Activated effector memory CD4-positive, alpha-beta T cell treated with anti-CD3 and anti-CD28 coated beads, Interleukin-2, amount 50 U/mL, for 16 hours (primary cell): ENCODE data around the gene SYS1.

Experiments used
- DNase-seq: peaks from one replicate; pipeline ENCODE4 v3.0.0-alpha.2; 2020

The SYS1 gene

DNA sequence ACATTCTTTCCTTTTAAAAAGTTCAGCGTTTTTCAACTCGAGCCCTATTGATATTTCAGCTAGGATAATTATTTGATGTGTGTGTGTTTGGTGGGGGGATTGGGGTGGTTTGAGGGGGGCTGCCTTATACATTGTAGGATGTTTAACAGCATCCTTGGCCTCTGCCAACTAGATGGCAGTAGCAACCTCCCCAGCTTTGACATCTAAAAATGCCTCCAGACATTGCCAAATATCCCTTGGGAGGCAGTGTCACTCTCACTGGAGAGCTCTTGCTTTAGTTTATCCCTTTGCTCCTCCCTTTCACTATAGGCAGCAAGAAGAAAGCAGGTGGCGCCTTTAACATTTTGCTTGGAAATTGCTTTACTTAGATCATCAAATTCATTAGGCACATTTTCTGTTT, 29.8 kb downstream of the SYS1 start:
- DNase-seq: no peak

DNA sequence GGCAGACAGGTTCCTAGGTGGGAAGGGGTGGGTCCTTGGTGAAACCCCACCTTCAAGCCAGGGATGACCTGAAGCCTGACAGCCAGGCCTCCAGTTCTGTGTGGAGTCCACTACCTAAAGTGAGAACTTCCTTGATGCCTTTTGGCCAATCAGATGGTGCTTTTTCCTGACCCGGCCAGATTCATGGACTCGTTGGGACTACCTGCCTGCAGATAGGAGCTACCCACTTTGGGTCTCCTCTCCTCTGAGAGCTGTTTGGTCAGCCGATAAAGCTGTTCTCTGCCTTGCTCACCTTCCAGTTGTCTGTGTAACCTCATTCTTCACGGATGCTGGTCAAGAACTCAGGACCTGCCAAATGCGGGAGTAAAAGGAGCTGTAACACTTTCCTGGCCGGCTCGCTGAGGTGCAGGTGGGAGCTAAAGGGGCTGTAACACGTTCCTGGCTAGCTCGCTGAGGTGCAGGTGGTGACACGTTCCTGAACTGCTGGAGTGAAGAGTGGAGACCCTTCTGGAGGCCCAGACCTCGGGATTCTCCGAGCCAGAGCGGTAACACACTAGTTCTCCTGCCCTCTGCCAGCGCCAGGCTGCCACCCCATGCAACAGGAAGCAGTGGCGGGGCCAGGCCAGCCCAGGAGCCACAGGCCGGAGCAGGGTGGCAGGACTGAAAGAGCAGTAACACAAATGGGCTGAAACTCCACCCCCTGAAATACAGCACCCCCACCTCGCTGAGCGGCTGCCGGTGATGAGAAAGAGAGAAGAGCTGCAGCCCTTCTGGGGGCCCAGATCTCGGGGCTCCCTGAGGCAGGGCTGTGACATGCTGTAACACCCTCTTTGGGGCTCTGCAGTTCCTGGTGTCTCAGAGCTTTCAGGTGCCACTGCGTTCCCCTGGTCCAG, 31.5 kb downstream of the SYS1 start:
- DNase-seq: no peak

DNA sequence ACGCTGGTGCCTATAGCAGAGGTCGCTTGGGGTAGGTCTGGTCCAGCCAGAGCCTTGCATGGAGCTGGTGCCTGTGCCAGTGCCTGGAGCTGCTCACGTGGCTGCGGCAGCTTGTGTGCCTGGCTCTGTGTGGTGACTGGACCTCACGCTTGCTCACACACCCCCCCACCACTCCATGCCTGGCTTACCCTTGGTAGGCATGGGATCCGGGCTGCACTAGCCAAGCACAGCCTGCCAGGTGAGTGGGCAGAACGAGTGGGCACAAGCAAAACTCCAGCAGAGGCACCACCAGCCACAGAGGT, 32.1 kb downstream of the SYS1 start:
- DNase-seq: no peak

- DNase-seq: no peak
These were observed 36.1 kb downstream of the SYS1 start for GRCh38 chr20:45399018-45399417.

DNA sequence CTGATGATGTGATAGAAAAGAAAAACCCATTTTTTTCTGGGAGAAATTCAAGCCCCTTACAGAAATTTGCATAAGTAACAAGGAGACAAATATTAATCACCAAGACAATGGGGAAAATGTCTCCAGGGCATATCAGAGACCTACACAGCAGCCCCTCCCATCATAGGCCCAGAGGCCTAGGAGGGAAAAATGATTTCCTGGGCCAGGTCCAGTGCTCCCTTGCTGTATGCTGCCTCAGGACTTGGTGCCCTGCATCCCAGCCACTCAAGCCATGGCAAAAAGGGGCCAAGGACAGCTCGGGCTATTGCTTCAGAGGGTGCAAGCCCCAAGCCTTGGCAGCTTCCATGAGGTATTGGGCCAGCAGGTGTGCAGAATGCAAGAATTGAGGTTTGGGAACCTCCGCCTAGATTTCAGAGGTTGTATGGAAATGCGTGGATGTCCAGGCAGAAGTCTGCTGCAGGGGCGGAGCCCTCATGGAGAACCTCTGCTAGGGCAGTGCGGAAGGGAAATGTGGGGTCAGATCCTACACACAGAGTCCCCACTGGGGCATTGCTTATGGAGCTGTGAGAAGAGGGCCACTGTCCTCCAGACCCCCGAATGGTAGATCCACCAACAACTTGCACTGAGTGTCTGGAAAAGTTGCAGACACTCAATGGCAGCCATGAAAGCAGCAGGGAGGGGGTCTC, 37.5 kb downstream of the SYS1 start:
- DNase-seq: no peak

GRCh38 chr20:45402946-45403345, 40.0 kb downstream of the SYS1 start:
- DNase-seq: no peak

DNA sequence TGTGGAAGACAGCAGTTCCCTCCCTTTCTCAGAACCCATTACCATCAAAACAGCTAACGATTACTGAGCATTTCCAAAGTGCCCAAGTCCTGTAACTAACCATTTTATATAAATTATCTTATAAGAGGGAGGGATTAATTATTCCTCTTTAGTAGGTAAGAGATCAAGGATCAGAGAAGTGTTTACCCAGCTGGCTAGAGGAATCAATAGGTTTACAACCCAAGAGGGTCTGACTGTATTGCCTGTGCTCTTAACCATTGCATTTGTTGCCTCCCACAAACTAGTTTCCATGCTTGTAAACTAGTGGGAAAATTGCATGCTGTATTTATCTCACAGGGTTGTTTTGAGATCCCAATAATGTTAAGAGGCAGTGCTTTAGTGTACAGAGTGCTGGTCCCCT, 41.5 kb downstream of the SYS1 start:
- no peak for DNase-seq

DNA sequence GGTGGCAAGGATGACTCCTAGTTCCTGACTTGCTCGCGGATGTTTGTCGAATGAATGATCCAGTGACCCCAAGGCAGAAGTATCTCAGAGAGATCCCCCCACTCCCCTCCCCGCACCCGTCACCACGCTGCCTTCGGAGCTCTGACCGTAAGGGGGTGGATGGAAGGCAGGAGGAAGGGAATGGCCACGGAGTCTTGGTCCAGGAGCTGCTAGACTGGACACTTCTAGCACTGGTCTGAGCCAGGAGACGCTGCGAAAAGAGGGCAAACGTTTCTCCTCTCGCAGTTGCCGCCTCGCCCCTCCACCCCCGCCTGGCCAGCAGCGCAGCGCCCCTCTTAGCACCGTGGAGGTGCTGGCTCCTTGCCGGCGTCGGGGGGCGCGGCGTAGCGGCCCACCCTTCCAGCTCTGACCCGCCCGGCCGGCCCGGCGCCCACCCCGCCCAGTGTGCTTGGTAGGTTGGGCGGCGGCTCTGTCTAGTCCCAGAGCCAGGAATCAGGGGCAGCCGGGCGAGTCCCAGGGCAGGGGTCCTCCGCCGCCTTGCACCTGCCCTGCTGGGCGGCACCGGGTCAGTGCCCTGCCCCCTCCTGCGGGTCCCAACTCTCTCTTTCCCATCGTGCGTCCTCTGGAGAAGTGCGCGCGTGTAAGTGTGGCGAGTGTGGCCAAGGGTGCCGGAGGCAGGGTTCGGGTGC, 42.8 kb downstream of the SYS1 start:
- DNase-seq: peak; percentile 61

DNA sequence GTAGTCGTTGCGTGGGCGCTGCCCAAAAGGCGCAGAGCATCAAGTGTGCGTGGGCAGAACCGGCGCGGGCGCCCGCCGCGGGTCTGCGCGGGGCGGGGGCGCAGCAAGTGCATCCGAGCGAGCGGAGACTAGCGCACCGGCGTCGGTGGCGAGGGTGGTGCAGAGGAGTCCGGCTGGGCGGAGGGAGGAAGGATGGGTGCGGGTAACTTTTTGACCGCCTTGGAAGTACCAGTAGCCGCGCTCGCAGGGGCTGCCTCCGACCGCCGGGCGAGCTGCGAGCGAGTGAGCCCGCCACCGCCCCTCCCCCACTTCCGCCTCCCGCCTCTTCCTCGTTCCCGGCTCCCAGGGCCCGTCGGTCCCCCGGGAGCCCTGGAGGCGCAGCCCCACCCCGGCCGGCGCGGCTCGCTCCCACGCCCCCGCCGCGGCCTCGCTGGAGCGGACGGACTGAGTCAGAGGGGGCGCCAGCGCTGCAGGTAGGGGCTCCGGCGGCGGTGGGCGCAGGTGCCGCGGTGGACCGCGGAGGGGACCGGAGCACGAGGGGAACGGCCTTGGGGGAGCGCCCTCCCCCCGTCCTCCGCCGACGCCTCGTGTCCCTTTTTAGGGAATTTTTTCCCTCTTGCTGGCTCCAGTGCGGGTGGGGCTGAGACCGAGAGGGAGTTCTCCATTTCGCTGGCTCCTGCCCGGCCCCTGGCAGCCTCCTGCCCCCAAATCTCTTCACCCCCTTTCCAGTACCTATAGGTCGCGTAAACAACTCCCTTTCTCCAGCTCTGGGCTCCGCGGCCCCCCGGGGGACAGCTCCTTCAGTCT, 43.5 kb downstream of the SYS1 start:
- peak; percentile 79 for DNase-seq

GRCh38 chr20:45407067-45407745, 44.2 kb downstream of the SYS1 start:
- peak; percentile 63 for DNase-seq

DNA sequence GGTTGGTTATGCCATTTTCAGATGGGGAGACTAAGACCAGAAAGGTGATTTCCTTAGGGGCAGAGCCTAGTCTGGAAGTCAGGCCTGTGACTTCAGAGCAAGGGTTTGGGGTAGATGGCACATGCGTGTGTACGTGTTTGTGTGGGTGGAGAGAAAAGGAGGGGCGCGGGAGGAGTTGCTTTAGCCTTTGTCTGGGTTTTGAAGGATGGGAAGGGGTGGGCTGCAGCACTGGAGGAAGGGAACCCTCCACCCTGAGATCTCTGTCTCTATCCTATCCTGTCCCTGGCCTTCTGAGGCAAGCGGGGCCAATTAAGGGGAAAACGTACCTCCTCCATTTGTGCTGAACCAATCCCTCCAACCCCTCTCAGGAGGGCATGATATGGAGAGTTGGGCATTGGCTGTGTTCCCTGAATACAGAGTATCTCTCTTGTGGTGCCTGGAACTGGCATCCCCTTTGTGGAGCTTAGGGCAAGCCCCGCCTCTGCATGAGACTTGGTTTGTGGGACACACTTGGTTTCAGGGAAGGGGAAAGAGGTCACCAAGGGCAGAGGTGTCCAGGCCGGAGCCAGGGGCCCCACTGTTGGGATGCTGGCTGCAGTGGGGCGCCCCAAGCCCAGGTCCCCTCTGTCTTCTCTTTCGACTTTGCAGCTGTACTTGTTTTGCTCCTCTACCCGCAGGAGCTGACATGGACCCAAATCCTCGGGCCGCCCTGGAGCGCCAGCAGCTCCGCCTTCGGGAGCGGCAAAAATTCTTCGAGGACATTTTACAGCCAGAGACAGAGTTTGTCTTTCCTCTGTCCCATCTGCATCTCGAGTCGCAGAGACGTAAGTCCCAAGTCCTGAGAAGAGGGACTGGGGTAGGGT, 45.1 kb downstream of the SYS1 start, which contains the start of gene DBNDD2:
TSS of gene DBNDD2 (plus strand) at position 507 of the 863 bp plus-strand sequence. CDS start at position 686, 179 bp downstream.
- DNase-seq: no peak

GRCh38 chr20:45408646-45409213, 45.8 kb downstream of the SYS1 start:
- DNase-seq: no peak

DNA sequence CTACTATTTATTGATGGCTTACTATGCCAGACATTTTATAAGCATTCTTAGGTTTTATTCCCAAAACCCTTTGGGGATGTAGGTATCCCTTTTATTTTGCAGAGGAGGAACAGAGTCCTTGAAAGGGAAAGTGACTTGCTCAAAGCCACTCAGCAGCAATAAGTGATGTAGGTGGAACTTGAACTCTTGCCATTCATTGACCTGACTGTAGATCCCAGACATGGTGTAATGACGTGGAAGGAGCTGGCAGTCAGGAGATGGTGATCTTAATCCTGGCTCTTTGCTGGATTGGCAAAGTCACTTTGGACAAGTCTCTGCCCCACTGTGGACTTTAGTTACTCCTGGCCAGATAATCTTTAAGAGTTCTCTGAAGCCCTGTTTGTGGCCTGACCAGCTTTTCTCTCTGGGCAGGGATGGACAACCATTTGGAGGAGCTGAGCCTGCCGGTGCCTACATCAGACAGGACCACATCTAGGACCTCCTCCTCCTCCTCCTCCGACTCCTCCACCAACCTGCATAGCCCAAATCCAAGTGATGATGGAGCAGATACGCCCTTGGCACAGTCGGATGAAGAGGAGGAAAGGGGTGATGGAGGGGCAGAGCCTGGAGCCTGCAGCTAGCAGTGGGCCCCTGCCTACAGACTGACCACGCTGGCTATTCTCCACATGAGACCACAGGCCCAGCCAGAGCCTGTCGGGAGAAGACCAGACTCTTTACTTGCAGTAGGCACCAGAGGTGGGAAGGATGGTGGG, 46.7 kb downstream of the SYS1 start:
- DNase-seq: no peak

- DNase-seq: no peak
These were observed 47.9 kb downstream of the SYS1 start for GRCh38 chr20:45410887-45411286.

DNA sequence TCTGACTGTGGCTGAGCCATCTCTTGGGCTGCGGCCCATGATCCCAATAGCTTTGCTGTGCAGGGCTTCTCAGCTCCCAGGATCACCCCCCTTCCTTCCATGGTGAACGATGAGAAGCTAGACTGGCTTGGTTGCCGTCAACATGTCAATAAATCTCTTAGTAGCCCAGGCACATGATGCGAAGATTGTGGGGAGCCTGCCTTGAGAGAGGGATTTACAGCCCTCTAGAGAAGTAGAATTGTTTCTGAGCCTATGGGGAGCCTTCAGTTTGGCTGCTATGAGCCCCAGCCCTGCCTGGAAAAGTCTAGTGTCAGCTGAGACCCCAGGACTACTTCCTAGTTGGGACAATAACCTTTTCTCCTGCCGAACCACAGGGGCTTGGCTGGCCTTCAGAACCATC, 49.7 kb downstream of the SYS1 start:
- no peak for DNase-seq

DNA sequence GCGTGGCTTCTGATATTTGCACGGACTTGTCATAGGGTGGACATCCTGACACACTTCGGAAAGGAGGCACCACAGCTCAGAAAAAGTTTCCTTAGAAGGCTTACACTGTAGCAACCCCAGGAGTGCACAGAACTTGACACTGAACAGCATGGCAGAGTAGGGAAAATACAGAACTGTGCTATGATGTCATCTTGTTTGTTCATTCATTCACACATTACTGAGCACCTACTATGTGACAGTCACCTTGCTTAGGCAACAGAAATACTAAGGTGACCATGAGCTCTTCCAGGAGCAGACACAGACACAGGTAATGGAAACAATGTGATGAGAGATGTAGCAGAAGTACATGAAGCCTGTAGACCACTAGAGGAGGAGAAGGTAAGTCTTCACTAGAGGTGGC, 50.5 kb downstream of the SYS1 start:
- no peak for DNase-seq

GRCh38 chr20:45415822-45416637, 53.1 kb downstream of the SYS1 start, which contains the start of gene PIGT:
Gene PIGT (plus strand): TSS chr20:45416141. CDS start chr20:45416157, 16 bp downstream.
- DNase-seq: peak; percentile 97

DNA sequence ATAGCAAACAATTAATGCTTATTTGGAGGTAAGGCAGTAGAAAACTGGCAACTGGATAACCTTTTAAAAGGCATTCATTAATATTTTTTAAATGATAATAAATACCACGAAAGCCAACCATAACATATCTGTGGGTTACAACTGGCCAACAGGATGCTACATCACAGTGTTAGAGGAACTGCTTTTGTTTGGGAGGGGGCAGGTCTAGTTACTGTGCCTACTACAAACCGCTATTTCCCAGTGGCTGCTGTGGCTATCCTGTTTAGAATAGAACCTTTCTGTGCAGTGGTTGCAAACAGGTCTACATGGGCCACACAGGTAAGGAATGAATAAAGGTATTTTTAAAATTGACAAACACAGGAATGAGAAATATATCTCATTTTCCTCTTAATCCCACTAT, 54.0 kb downstream of the SYS1 start:
- no peak for DNase-seq
